Neural cell (in vitro differentiated cells): ENCODE results near the gene LBR. TPM values are rescaled to one million over a fixed set of nuclear protein-coding genes. Genes with fewer than 3 reads are reported as not detected.

ENCODE experiments used
- H2AFZ ChIP-seq: fragments of 200-600, 300-800 bp; sonication (generic), shearing (Covaris generic); 2 replicates; pipeline ENCODE4 v1.6.0; 2014; ENCODE audit warnings: low read depth, mild to moderate bottlenecking, antibody characterized with exemption, low read length, moderate library complexity
- H3F3A ChIP-seq: fragments of 200-600 bp; shearing (Covaris generic); 2 replicates; pipeline ENCODE4 v1.6.1; 2016; ENCODE audit warnings: mild to moderate bottlenecking, moderate library complexity, mixed read lengths, antibody characterized with exemption, low read length; ENCODE audit not compliant: insufficient read depth, poor library complexity, severe bottlenecking
- H3K27ac ChIP-seq: fragments of 200-600, 300-800 bp; sonication (generic), shearing (Covaris generic); 2 replicates; pipeline ENCODE4 v1.5.1; 2014; ENCODE audit warnings: mild to moderate bottlenecking, low read length, moderate library complexity
- H3K27me3 ChIP-seq: fragments of 300-800, 200-600 bp; sonication (generic), shearing (Covaris generic); 2 replicates; pipeline ENCODE4 v1.6.0; 2014; ENCODE audit warnings: mild to moderate bottlenecking, low read depth, low read length, moderate library complexity; ENCODE audit not compliant: insufficient read depth
- H3K36me3 ChIP-seq: fragments of 300-800, 200-600 bp; sonication (generic), shearing (Covaris generic); 2 replicates; pipeline ENCODE4 v1.5.1; 2014; ENCODE audit warnings: mild to moderate bottlenecking, antibody characterized with exemption, low read length, moderate library complexity; ENCODE audit not compliant: insufficient read depth
- H3K4me2 ChIP-seq: fragments of 300-800, 200-600 bp; sonication (generic), shearing (Covaris generic); 2 replicates; pipeline ENCODE4 v1.6.0; 2014; ENCODE audit warnings: mild to moderate bottlenecking, low read length
- H3K4me3 ChIP-seq: fragments of 300-800, 200-600 bp; sonication (generic), shearing (Covaris generic); 2 replicates; pipeline ENCODE4 v1.5.1; 2014; ENCODE audit warnings: mild to moderate bottlenecking, low read length, moderate library complexity
- H3K79me2 ChIP-seq: fragments of 200-600 bp; shearing (Covaris generic); replicated peaks from 2 replicates; pipeline ENCODE4 v1.6.0; 2014; ENCODE audit warnings: mild to moderate bottlenecking, low read length, moderate library complexity; ENCODE audit not compliant: insufficient read depth
- H3K9ac ChIP-seq: fragments of 300-800, 200-600 bp; sonication (generic), shearing (Covaris generic); 2 replicates; pipeline ENCODE4 v1.6.1; 2016; ENCODE audit warnings: mild to moderate bottlenecking, low read length, mixed read lengths
- H3K9me2 ChIP-seq: fragments of 200-600 bp; shearing (Covaris generic); 2 replicates; pipeline ENCODE4 v1.6.1; 2016; ENCODE audit warnings: mild to moderate bottlenecking, low read length, mixed read lengths; ENCODE audit not compliant: insufficient read depth
- H3K9me3 ChIP-seq: fragments of 200-600, 300-800 bp; sonication (generic), shearing (Covaris generic); 2 replicates; pipeline ENCODE4 v1.6.1; 2016; ENCODE audit warnings: mild to moderate bottlenecking, mixed run types, low read length, moderate library complexity, mixed read lengths
- H4K20me1 ChIP-seq: fragments of 200-600 bp; shearing (Covaris generic); 2 replicates; pipeline ENCODE4 v1.6.1; 2016; ENCODE audit warnings: mild to moderate bottlenecking, mixed run types; ENCODE audit not compliant: insufficient read depth
- CTCF ChIP-seq: fragments of 450-650 bp; IDR thresholded peaks from 2 replicates; pipeline ENCODE4 v1.5.1; 2014; ENCODE audit warnings: antibody characterized with exemption, mild to moderate bottlenecking, moderate library complexity; ENCODE audit not compliant: poor library complexity, severe bottlenecking
- EP300 ChIP-seq: fragments of 450-650 bp; conservative IDR thresholded peaks from 2 replicates; pipeline ENCODE4 v1.6.1; 2014; ENCODE audit warnings: antibody characterized with exemption, mild to moderate bottlenecking, moderate library complexity; ENCODE audit not compliant: poor library complexity, severe bottlenecking
- EZH2 ChIP-seq: fragments of 200-600, 300-800 bp; shearing (Covaris generic), sonication (generic); IDR thresholded peaks from 2 replicates; pipeline ENCODE4 v1.6.1; 2014; ENCODE audit warnings: antibody characterized with exemption, low read length, borderline replicate concordance, mild to moderate bottlenecking; ENCODE audit not compliant: insufficient read depth, poor library complexity, severe bottlenecking
- MXI1 ChIP-seq: fragments of 450-650 bp; conservative IDR thresholded peaks from 2 replicates; pipeline ENCODE4 v1.6.1; 2014; ENCODE audit warnings: antibody characterized with exemption, mild to moderate bottlenecking; ENCODE audit not compliant: poor library complexity, severe bottlenecking
- POLR2AphosphoS5 ChIP-seq: IDR thresholded peaks from 2 replicates; pipeline ENCODE4 v1.6.1; 2012
- RAD21 ChIP-seq: fragments of 450-650 bp; conservative IDR thresholded peaks from 2 replicates; pipeline ENCODE4 v1.6.1; 2014; ENCODE audit warnings: antibody characterized with exemption, mild to moderate bottlenecking, moderate library complexity
- REST ChIP-seq: IDR thresholded peaks from 2 replicates; pipeline ENCODE4 v1.6.1; 2012; ENCODE audit warnings: borderline replicate concordance
- SMC3 ChIP-seq: fragments of 450-650 bp; conservative IDR thresholded peaks from 2 replicates; pipeline ENCODE4 v1.6.1; 2014; ENCODE audit warnings: antibody characterized with exemption, mild to moderate bottlenecking, moderate library complexity; ENCODE audit not compliant: poor library complexity
- TAF1 ChIP-seq: IDR thresholded peaks from 2 replicates; pipeline ENCODE4 v1.6.1; 2012; ENCODE audit warnings: low read depth
- polyA plus RNA-seq: library from polyadenylated mRNA; depleted of rRNA; stranded (reverse); fragments of >200 nt; gene quantifications from 2 replicates; pipeline ENCODE4 v1.2.3, GENCODE V29; 2014

Gene LBR
- polyA plus RNA-seq, 1 donor from 2014 or later, result 156 TPM

DNA sequence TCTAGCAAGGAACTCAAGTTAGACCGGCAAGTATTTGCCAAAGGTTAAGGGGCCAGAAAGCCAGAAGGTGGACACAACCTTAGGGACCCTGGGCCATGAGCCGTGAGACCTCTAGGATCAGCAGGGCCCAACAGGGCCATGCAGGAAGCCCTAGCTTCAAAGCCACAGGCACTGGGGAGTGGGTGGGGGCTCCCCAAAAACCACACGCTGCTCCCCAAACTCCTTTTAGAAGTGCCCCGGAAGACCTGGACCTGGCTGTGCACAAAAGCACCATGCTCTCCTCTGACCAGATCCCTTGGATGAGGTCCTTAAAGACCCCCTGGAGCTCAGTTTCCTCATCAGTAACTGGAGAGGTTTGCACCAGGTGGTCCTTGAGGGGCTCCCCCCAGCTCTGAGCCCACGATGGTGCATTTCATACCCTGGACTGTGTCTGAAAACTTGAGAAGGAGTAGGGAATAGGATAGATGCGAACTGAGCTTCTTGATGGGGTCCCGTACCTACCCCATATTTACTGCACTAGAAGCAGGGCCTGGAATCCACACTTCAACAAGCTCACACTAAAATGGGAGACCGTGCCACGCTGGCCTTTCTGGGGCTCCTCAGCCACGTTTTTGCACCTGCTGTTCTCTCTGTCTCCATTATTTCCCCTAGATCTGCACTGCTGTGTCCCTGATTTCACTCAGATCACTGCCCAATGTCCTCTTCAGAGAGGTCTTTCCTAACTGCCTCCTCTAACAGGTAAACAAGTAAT is 40.6 kb upstream of the LBR start:
- H3K4me3 ChIP-seq, result no peak overlapping the region
- no peak overlapping the region for H2AFZ ChIP-seq
- no peaks in the 10 kb centered on the region for H3F3A ChIP-seq
- H4K20me1 ChIP-seq, result no peaks in the 10 kb centered on the region
- H3K27me3 ChIP-seq, result no peaks in the 10 kb centered on the region
- no peak overlapping the region for H3K9ac ChIP-seq
- no peaks in the 10 kb centered on the region for H3K36me3 ChIP-seq
- no peak overlapping the region for H3K27ac ChIP-seq
- H3K79me2 ChIP-seq, result no peaks in the 10 kb centered on the region
- H3K4me2 ChIP-seq, result no peak overlapping the region
- H3K9me2 ChIP-seq, result no peaks in the 10 kb centered on the region
- no peaks in the 10 kb centered on the region for H3K9me3 ChIP-seq
- TF ChIP-seq REST (no peak), EZH2 (no peak), CTCF (no peak), EP300 (no peak), RAD21 (no peak), POLR2AphosphoS5 (no peak)

DNA sequence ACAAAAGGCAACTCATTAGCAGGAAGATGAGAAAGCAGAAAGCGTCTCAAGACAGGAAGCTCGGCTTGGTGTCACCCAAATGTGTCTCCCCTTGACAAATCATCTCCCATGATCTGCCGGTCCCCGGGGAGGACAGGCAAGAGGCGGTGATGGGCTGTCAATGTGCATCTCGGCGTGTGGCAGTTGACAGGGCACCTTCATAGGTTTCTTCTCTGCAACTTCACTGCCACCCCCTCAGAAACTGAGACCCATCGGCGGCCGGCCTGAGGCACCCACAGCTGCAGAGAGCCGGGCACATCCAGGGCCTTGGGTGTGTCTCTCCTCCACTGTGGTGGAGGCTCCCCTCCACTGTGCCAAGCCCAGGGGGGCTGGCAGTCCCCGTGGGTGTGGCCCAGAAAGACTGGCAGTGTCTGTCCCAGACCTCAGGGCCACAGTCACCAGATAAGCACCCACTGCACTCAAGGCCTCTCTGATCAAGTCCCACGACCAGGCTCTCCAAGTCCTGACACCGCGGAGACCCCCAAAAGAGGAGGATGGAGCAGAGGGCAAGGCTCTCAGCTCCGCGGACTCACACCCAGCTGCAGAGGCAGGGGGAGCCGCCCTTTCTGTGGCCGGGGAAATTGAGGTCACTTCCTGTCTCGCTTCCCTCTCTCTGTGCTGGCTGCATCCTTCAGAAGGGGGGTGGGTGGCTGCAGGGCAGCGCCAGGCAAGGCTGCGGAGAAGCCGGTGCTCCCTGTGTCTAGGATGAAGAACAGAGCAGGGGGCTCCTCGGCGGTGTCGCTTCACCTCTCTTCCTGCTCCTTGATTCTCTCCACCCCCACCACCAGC is 39.6 kb upstream of the LBR start:
- Histone ChIP-seq H3K9me3 (no peaks in the 10 kb centered on the region), H4K20me1 (no peaks in the 10 kb centered on the region), H3K9ac (no peak overlapping the region), H3K27me3 (no peaks in the 10 kb centered on the region), H3K4me3 (no peak overlapping the region), H3K4me2 (no peak overlapping the region), H2AFZ (no peak overlapping the region), H3K36me3 (no peaks in the 10 kb centered on the region), H3K9me2 (no peaks in the 10 kb centered on the region), H3F3A (no peaks in the 10 kb centered on the region), H3K27ac (no peak overlapping the region), H3K79me2 (no peaks in the 10 kb centered on the region)
- TF ChIP-seq EZH2, result no peak
- no peak for TF ChIP-seq SMC3
- TF ChIP-seq EP300, result no peak
- no peak for TF ChIP-seq TAF1
- no peak for TF ChIP-seq MXI1
- no peak for TF ChIP-seq RAD21
- no peak for TF ChIP-seq REST
- TF ChIP-seq POLR2AphosphoS5, result no peak
- no peak for TF ChIP-seq CTCF
